SH-SY5Y (cell line): ENCODE data around the gene KRTAP1-5.

ENCODE experiments used
- GATA2 ChIP-seq: IDR thresholded peaks from 2 replicates; pipeline ENCODE4 v1.6.1; 2011; ENCODE audit warnings: mild to moderate bottlenecking, low read depth, low read length
- GATA3 ChIP-seq: IDR thresholded peaks from 2 replicates; pipeline ENCODE4 v1.6.1; 2011; ENCODE audit warnings: low read depth, mild to moderate bottlenecking, low read length, moderate library complexity

GRCh38 chr17:40978575-40979151, 48.3 kb downstream of the KRTAP1-5 start:
- TF ChIP-seq GATA2 = no peak
- TF ChIP-seq GATA3 = no peak
